GM19351 (cell line): Measurements from ENCODE around the gene PRPS2.

Experiments used
- ATAC-seq: cut with Tn5 transposase; IDR thresholded peaks from one replicate; pipeline ENCODE4 v1.9.1; 2021; ENCODE audit warnings: mild to moderate bottlenecking, moderate library complexity; ENCODE audit not compliant: unreplicated experiment

The PRPS2 gene

DNA sequence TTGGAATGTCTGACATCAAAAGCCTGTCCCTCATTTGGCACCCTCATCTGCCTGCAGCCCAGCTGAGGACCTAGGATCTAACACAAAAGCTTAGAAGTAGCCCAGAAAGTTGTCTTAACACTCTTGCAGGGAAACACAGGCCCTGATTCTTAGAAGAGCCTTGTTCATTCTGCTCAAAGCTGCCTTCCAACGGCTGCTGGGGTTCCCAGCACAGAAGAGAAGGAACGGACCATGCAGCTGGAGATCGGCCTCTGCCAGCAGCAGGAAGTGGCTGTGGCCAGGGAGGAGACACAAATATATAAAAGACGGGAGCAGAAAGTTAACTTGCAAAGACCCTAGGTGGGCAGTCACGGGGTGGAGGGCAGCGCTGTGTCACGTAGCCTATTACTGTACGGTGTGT lies 20.4 kb downstream of the PRPS2 start:
- no peak for ATAC-seq

DNA sequence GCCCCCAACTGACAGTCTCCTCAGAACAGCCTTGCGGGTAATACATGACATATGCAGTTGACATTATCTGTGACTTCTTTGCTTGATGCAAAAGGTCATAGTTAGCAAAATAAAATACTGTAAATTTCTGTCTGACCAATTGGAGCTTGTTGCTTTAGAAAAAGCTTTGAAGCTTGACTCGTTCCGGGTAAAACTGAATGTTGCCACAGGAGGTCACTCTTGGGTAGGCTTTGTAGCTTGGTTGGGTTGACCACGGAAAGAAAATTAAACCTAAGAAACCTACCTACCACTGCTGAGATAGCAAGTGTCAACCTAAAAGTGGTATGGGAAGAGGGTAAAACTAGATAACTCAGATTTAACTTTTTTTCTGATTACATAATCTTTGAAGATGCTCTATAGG lies 23.2 kb downstream of the PRPS2 start:
- peak; percentile 84 for ATAC-seq

DNA sequence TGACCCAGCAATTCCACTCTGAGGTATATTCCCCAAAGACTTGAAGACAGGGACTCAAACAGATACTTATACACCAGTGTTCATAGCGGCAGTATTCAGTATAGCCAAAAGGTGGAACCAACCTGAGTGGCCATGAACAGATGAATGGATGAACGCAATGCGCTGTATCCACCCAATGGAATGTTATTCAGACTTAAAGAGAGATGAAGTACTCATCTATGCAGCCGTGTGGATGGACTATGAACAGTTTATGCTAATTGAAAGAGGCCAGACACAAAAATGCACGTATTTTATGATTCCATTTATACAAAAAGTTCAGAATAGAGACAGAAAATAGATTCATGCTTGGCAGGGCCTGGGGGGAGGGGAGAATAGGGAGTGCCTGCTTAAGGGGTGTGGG lies 26.3 kb downstream of the PRPS2 start:
- ATAC-seq: no peak

DNA sequence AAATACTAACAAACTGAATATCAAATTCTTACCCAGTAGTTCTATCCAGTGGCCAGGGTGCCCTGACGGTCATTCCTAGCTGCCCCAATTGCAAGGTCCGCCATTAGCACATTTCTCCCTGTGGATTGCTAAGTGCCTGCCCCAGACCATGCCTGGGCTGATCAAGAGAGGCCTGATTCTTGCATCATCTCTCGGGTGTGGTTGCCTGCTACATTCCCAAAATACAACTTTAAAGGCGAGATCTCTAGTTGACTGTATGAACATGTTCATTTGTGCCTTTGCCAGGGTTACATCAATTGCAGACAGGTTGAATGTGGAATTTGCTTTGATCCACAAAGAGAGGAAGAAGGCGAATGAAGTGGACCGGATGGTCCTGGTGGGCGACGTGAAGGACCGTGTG lies 28.0 kb downstream of the PRPS2 start:
- ATAC-seq: no peak

DNA sequence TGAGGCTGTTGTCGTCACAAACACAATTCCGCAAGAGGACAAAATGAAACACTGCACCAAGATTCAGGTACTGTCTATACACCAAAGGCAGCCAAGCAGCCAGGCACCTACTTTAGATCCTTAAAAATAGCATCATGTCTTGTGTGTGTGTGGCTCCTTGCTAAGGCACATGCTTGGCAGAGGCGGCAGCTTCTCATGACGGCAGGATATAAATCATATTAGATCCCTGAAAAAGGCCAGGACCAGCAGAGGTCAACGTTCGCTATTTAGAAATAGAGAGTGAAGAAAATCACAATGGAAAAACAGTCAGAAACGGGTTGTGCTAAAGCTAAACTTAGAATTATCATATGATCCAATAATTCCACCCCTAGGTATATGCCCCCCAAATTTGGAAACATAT lies 29.5 kb downstream of the PRPS2 start:
- ATAC-seq: no peak

DNA sequence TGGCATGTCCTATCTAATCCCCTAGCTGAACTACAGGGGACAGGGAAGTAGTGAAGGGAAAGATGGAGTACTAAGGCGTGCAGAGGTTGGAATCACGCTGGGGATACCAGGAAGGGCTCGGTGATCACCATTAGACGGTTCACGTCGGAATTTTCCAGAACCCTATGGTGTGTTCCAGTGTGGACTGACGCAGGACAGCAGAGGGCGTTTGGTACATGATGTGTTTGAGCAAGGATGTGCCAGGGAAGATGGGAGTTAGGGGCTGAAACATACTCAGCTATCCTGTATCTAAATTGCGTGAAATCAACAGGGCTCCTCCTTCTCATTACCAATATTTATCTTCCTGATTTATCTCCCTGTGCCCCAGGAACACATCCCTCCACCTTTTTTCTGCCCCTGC lies 33.7 kb downstream of the PRPS2 start:
- no peak for ATAC-seq

DNA sequence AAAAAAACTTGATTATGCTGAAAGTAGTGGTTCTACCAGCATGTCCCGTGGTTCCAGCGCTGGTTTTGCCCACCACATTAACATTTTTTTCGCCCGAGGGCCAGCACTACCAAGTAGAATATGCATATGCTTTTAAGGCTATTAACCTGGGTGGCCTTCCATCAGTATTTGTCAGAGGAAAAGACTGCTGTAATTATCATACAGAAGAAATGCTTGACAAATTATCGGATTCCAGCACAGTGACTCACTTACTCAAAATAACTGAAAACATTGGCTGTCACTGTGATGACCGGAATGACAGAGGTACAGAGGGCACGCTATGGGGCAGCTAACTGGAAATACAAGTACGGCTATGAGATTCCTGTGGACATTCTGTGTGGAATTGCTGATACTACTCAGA lies 34.6 kb downstream of the PRPS2 start:
- ATAC-seq: no peak

DNA sequence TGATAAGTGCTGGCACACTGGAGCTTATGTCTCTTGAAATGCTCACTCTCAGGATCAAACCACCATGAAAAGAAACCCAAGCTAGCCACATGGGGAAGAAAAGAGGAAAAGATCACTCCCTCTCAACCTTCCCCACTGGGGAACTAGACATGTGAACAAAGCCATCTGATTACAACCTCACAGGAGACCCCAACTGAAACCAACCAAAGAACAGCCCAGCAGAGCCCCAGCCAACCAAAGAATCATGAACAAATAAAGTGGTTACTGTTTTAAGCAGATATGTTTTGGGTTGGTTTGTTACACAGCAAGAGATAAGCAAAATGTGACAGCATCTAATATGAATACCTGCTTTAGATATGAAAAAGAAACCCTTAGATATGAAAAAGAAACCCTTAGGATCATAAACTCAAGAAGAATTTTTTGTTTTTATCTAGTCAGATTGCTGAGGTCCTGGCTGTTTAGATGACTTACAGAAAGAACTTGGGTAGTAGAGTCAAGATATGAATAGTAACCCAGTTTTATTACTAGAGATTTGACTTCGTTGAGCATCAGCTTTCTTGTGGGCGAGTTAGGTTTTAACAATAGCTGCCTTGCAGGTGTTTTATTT lies 52.0 kb downstream of the PRPS2 start:
- no peak for ATAC-seq

DNA sequence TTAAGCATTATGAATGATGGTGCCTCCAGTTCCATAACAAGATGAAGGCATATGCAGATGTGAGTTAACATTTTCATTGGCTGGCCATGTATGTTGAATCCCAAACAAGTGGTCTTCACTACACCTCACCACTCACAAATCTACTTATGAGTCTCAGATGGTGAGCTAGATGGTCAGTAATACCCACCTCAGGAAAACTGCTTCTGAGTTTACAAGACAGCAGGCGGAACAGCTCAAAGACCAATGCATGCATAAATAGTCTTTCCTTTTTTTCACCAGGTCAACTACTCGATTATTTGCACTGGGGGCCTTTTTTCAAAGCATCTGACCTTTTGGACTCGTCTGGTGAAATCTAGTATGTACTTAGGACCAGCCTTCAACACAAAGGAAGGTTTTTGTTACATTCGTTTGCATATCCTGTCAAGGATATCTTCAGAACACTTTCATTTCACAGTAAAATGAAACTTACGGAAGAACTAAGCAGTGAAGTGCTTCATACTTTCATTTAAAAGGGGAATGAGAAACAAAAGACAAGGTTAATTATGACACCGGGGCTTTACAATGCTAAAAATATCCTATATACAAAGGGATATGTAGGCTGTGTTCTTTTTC lies 52.6 kb downstream of the PRPS2 start:
- peak; percentile 92 for ATAC-seq

DNA sequence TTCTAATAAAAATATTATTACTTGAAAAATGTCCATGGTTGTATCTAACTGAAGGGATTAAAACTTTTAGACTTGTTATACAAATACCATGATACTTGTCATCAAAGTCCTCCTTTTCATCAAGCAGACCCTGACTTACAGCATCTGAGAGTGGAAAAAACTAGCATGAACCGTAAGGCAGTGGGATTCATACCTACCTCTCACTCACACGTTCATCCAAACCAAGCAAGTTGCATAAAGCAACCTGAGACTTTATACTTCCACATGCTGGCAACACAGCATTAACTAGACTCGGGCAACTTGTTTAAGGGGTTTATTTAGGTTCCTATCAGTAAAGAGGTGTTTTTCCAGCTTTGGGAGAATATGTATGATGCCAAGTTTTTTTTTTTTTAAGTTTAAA lies 53.1 kb downstream of the PRPS2 start:
- ATAC-seq: peak; percentile 40

DNA sequence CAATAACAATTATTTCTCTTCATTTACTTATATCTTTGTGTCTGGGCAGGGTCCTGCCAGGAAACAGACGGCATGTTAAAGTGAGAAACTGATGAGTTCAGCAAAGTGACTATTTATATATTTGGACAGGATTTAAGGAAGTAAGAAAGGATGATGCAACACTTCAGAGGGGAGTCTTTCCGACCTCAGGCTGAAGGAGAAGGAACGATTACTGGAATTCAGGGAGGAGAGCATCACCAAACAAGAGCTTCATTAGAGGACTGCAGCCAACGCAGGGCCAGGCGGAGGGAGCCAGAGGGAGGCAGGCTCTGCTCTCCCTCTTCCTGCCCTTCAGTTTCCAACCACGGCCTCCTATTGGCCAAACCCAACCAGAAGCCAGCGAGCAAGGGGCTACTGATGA lies 74.1 kb downstream of the PRPS2 start:
- ATAC-seq: no peak

DNA sequence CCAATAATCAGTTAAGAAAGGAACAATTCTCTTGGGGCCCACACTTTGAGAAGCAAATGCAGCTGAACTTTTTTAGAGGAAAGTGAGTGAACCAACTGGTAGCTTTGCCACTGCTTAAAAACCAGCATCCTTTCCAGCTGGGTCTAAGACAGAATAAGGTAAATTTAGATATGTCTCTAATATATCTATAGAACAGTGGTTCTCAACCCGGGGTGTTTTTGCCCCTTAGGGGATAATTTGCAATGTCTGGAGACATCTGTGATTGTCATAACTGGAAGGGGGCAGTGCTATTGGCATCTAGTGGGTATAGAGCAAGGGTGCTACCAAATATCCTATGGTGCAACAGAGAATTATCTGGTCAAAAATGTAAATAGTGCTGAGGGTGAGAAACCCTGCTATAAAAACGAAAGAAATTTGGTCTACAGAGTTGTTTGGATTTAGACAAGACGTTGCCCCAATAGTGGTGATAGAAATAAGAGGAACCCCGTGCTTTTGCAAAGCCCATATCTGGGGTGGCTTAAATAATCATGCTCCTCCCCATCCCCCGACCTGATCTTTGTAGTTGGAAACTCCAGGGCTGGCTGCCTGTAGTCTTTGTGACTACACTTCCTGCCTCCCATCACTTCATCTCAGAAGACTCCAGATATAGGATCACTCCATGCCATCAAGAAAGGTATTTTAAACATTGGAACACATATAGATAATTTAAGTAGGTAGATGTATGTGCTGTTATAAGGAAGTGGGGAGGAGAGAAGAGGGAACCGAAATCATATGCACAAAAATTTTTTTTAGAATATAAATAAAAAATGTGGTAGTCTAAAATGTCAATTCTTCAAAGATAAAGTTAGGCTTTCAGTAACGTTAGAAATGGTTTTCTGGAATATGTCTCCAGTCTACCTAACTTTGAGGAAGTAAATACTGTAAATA lies 75.5 kb downstream of the PRPS2 start, which contains the start of gene TLR7:
Gene TLR7 (plus strand): TSS at position 622 of the 927 bp plus-strand sequence. CDS start 507 bp downstream, outside the sequence.
- ATAC-seq: peak; percentile 54

DNA sequence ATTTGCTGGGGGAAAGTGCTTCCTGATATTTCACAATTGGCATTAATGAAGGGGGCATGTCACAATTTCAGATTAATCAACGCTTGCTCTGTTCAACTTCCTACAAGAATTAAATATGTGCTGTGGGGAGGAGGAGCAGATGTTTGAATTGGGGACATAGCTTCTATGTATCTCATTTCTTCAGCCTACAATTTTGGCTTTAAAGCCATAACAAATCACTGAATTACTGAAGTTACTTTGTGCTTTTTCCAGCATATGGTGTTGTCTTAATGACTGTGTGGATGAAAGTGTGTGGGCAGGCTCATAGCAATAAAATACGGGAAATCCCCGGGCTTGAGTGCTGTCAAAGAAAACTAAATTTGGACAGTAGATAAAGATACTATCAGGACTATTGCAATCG lies 76.5 kb downstream of the PRPS2 start:
- no peak for ATAC-seq

DNA sequence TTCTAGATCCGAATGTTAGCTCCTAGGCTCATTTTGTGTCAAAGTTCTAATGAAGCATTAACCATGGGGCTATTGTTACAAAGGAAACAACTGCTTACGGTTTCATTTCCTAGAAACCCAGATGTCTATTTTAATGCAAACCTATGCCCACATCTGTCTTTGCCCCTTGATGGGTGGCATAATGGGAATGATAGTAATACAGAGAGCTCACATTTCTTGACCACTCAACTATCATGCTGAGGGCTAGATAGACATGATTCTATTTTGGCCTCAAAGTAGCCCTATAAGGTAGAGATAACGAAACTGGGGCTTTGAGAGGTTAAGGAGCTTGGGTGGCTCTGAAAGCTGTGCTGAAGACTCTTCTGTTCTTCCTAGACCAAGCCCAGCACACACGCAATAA lies 77.5 kb downstream of the PRPS2 start:
- ATAC-seq: peak; percentile 59

DNA sequence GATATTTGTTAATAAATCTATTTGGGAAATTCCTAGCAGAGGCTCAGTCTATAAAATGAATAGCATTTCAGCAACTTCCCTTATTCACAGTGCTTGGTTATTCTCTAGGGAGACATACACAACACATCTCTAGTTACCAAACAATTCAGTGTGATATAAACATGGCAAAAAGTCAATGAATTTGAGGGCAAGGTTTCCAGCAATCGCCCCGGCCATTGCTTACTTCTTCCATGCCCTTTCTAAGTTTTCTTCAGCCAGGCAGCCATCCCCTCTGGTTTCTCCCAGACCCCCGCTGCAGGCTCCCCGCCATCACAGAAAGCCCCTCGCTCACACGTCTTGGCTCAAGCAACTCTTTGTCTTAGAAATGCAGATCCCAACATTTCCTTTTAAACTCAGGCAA lies 80.0 kb downstream of the PRPS2 start:
- no peak for ATAC-seq

DNA sequence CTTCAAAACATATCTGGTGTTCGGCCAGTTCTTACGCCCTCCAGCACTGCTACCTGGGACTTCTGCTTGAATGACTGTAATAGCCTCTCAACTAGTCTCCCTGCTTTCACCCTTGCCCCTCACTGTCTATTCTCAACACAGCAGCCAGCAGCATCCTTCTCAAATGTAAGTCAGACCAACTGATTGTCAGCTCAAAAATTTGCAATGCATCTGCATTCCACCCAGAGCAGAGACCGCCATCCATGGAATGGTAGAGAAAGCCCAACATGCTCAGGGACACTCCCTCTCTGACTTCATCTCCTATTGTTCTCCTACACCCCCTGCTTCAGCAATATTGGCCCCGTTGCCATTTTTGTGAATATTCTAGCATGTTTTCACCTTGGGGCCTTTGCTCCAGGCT lies 81.5 kb downstream of the PRPS2 start:
- no peak for ATAC-seq
